Ovary (tissue), 3 donors: ENCODE data around the gene CTNNA3.

Source experiments
- CTCF ChIP-seq, 3 donors: fragments of 450-650 bp in 2 of 3; fragments of 200-600 bp in 1 of 3; IDR thresholded peaks; one replicate each; pipeline versions ENCODE4 v1.5.1 to v1.8.0; 2016 to 2022; ENCODE audit warnings: antibody characterized with exemption in 3 of 3, mild to moderate bottlenecking in 1 of 3
- EP300 ChIP-seq: sonication (generic); formaldehyde crosslinking; IDR thresholded peaks from one replicate; pipeline ENCODE4 v1.6.1; 2017; ENCODE audit warnings: antibody characterized with exemption
- POLR2A ChIP-seq: fragments of 450-650 bp; IDR thresholded peaks from one replicate; pipeline ENCODE4 v1.6.1; 2017; ENCODE audit warnings: antibody characterized with exemption, mild to moderate bottlenecking, moderate library complexity
- donor health status: DM: no; HTN: no; CAD: no.

- TF ChIP-seq EP300 (no peak), CTCF (IDR thresholded peaks at IDR 0.05) (no peak), POLR2A (no peak)
Observed at GRCh38 chr10:67541411-67541810, 154.6 kb downstream of the CTNNA3 start.
